HG02885 (cell line): ENCODE measurements around the gene NAPG.
A peak's percentile ranks its signal among the peaks of the same experiment; 100 is the strongest.
"Not testable (repeated sequence)": the region's sequence is repeated elsewhere in the genome, so short reads cannot be mapped to it uniquely, and the experiment has no call there.

Source experiments
- ATAC-seq: cut with Tn5 transposase; IDR thresholded peaks from one replicate; pipeline ENCODE4 v1.9.1; 2021; ENCODE audit warnings: mild to moderate bottlenecking; ENCODE audit not compliant: unreplicated experiment, poor library complexity

The NAPG gene

DNA sequence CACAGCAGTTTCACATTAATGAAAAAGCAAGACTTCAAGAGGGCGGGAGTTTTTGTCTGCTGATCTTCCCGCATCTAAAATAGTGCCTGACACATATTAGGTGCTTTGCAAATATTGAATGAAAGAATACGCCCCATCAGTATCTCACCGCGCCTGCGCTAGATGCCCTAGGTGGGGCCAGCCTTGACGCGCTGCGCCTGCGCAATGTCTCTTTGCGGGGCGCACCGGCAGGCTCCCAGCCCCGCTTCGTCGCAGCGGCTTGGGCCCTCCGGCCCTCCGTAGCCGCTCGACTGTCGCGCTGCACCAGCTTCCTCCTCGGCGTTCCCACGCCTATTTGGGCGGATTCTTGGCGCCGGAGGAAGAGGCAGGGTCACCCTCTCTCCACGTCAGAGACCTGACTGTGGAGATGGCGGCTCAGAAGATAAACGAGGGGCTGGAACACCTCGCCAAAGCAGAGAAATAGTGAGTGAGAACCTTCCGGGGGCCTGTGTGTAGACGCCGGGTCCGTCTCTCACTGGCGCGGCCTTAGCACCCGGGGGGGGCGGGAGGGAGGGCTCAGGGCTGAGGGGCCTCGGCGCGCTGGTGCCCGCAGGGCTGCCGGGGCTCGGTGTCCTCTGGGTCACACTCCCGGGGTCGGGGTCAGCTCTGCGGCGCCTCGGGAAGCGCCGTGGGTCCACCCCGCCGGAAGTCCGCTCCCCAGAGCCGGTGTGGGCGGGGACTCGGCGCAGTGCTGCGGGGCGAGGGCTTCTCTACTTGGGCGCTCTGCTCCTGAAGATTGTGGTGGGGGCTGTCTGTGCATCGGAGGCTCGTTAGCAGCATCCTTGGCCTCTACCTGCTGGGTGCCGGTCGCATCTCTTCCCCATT is at the start of gene NAPG:
Gene NAPG (plus strand): TSS at position 331 of the 864 bp plus-strand sequence. CDS start 76 bp downstream, at position 407.
- ATAC-seq, result peak; percentile 84

- no peak for ATAC-seq
These were observed 49.5 kb upstream of the NAPG start for GRCh38 chr18:10476338-10476791.

GRCh38 chr18:10477121-10477862 is 48.5 kb upstream of the NAPG start:
- no peak for ATAC-seq

DNA sequence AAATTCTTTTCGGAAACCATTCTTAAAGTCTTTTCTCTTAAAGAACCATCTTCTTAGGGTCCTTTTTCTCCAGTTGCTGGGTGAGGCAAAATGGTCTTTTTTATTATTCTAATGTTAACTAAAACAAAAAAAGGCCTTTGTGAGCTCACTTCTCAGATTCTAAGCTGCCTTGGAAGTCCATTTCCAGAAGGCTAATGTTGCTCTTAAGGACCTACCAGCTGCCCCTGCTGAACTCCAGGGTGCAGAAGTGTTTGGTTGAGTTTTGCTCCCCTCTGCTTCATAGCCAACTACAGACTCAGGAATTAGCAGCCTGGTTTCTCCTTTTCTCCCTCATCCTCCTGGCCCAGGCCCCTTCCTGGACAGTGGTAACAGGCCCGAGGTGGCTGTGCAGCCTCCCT is 48.0 kb upstream of the NAPG start:
- ATAC-seq, result no peak

GRCh38 chr18:10481831-10482230 is 44.0 kb upstream of the NAPG start:
- no peak for ATAC-seq

DNA sequence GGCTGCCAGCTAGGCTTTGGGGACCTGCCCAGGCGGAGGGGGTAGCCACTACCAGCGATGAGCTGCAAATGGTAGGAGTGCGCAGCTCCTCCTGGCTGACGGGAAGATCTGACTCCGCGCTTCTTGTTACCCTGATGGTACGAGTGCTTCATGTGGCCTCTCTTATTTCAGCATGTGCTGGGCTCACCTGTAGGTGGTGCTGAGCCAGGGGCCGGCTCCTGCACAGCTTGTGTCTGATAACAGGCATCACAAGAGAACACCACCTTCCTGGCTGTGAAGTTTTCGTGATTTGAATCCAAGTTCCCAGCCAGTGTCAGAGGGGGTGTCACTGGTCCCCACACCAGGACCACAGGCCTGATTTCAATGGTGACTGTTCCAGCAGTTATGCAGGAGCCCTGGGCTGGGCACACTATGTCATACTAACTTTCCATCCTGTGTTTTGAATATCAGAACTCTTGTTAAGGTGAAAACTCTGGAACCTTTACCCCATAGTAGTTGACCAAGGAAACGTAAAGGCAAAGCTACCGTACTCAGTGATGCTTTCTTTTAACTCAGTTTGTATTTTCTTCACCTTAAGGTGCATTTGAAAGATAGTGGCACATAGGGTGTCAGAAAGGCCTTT is 43.4 kb upstream of the NAPG start:
- peak; percentile 9 for ATAC-seq

DNA sequence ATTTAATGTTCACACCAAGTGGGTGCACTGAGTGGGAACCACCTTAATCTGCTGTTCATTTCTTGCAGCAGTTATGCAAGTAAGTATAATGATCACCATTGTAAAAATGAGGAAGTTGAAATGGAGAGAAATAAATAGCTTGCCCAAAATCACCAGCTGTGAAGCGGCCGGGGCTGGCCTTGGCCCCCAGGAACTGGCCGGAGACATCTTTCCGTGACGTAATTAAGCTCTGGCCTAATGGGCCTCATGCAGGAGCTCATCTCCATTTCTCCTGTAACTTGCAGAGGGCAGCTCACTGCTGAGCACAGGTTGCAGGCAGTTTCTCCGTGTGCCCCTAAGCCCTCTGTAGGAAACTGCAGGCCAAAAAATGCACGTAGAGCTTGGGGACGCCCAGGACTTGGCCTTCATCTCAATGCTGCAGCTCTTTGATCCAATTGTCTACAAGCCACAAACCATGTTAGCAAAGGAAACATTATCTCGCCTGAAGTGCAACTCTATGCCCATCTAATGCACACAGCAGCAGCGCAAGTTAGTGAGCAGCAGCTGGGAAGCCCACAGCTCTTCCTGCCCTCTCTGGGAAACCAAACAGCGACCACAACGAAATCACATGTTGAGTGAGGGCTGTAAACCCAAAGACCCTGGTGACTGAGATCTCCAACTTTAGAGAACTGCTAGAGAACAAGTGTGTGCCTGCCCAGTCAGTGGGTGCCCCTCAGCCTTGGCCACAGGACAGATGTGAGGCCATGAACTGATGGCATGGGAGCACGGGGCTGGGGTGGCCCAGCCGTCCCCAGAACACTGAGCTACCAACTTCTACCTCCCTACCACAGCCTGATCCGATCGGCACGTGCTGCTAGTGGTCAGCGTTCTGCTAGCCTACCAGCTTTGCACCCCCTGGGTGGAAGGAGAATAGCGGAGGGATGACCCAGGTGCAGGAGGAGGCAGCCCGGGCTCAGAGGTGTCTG is 42.6 kb upstream of the NAPG start:
- peak; percentile 87 for ATAC-seq

GRCh38 chr18:10485475-10485874 is 40.4 kb upstream of the NAPG start:
- ATAC-seq, result no peak

DNA sequence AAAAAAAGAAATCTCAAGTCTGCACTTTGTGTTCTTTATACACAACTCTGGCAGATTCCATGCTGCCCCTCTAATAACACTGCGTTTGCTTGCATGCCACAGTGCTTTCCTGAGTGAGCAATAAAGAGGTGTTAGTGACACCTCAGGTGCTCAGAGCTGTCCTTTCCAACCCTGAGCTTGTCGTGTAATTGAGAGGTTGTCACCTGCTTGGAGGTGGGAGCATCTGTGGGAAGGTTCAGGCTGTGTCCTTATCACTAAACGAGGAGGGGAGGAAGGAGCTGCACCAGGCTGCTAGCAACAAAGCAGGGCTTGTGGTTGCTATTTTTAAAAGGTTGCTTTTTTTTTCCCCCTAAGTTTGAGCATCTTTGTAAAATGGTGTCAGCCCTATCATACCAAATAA is 39.5 kb upstream of the NAPG start:
- no peak for ATAC-seq

- no peak for ATAC-seq
These were observed 38.7 kb upstream of the NAPG start for GRCh38 chr18:10487154-10487553.

DNA sequence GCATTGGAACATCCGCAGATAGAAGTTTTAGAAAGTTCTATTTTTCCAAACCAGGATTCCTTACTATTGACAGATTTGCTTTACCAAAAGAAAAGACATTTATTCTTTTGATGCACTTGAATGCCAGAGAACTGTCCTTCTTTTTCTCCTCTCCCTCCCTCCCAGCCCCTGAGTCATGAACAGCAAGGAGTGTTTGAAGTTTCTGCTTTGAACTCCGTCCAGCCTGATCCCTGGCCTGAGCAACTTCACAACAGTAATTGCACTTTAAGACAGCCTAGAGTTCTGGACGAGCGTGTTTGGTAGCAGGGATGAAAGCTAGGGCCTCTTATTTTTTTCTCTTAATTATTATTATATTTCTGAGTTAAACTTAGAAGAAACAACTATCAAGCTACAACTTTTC is 37.8 kb upstream of the NAPG start:
- ATAC-seq, result no peak

- peak; percentile 97 for ATAC-seq
These were observed 35.2 kb upstream of the NAPG start for GRCh38 chr18:10490401-10491165.

DNA sequence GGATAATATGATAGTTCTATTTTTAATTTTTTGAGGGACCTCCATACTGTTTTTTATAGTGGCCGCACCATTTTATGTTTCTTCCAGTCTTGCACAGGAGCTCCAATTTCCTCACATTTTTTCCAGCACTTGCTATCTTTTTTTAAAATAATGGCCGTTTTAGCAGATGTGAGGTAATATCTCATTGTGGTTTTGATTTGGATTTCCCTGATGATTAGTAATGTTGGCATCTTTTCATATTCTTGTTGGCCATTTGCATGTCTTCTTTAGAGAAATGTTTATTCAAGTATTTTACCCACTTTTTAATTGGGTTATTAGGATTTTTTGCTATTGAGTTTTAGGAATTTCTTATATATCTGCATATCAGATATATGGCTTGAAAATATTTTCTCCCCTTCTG is 29.9 kb upstream of the NAPG start:
- no peak for ATAC-seq

GRCh38 chr18:10497206-10497749 is 28.5 kb upstream of the NAPG start:
- no peak for ATAC-seq

DNA sequence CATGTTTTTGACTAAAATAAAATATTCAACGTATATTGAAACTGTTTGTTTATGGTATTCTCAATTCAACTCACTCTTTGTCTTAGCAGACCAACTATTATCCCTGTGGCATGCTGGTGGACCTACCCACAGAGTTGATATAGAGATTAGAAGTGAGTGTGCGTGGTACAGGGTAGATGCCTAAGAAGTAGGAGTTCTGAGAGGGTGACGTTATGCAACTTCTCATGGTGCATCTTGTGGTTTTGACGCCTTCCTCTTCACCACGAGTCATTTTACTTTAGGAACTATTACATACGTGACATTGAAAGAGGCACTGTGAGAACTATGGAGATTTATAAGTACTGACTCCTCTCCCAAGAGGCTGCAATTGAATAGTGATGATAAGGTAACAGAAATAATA is 26.6 kb upstream of the NAPG start:
- ATAC-seq, result no peak

DNA sequence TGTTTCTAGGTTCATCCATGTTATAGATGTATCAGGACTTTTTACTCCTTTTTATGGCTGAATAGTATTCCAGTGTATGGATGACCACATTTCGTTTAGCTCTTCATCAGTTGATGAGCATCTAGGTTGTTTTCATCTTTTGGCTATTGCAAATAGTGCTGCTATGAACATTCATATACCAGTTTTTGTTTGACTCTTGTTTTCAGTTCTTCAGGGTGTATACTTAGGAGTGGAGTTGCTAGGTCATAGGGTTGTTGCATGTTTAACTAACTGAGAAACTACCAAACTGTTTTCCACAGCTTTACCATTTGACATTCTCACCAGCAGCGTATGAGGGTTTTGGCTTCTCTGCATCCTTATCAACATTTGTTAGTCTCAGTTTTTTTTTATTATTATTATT is 25.8 kb upstream of the NAPG start:
- ATAC-seq, result no peak

DNA sequence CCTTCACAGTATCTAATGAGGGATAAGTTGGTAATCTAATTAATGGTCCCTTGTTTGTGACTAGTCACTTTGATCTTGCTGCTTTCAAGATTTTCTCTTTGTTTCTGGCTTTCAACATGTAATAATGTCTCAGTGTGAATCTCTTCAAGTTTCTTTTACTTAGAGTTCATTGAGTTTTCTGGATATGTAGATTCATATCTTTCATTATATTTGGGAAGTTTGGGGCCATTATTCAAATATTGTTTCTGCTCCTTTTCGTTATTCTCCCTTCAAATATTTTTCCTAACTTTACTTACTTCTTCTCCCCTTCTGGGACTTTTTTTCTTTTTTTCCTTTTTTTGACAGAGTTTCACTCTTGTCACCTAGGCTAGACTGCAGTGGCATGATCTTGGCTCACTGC is 21.1 kb upstream of the NAPG start:
- ATAC-seq, result no peak

DNA sequence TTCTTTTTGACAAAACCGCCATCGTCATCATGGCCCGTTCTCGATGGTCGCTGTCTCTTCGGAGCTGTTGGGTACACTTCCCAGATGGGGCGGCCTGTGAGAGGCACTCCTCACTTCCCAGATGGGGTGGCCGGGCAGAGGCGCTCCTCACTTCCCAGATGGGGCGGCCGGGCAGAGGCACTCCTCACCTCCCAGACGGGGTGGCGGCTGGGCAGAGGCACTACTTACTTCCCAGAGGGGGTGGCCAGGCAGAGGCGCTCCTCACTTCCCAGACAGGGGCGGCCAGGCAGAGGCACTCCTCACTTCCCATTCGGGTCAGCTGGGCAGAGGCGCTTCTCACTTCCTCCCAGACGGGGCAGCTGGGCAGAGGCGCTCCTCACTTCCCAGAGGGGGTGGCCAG is 19.9 kb upstream of the NAPG start:
- ATAC-seq, result not testable (repeated sequence)

DNA sequence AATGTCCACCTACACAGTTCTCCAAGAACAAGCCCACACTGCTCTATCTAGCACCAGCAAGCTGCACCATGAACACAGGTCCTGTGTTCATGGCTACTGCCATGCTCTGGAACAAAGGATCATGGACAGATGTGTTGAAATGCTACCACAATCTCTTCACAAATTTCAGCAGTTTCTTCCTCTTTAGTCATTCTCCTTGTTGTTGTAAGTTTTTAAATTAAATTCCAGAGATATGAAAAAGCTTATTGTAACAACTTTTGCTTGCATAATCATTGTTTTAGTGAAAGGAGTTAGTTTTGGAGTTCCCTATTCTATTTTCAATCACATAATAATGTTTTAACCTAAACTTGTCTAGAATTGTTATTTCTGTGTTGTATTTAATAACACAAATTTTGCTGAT is 17.2 kb upstream of the NAPG start:
- no peak for ATAC-seq
